Measurements from ENCODE around the gene ELANE.

- no peak for TF ChIP-seq POLR2A (IDR thresholded peaks at IDR 0.05)
- TF ChIP-seq, protein P1, sequence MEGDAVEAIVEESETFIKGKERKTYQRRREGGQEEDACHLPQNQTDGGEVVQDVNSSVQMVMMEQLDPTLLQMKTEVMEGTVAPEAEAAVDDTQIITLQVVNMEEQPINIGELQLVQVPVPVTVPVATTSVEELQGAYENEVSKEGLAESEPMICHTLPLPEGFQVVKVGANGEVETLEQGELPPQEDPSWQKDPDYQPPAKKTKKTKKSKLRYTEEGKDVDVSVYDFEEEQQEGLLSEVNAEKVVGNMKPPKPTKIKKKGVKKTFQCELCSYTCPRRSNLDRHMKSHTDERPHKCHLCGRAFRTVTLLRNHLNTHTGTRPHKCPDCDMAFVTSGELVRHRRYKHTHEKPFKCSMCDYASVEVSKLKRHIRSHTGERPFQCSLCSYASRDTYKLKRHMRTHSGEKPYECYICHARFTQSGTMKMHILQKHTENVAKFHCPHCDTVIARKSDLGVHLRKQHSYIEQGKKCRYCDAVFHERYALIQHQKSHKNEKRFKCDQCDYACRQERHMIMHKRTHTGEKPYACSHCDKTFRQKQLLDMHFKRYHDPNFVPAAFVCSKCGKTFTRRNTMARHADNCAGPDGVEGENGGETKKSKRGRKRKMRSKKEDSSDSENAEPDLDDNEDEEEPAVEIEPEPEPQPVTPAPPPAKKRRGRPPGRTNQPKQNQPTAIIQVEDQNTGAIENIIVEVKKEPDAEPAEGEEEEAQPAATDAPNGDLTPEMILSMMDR (IDR thresholded peaks at IDR 0.05) = no peak
Observed at GRCh38 chr19:902446-903226, 50.5 kb downstream of the ELANE start.

Measured in thyroid gland (tissue), 4 donors.